Adrenal gland (tissue), 12 donors: Measurements from ENCODE around the gene HAT1. TPM values are rescaled to one million over a fixed set of nuclear protein-coding genes. Genes with fewer than 3 reads are reported as not detected.

Experiments
- DNase-seq, 7 donors: peaks; one replicate each; pipeline ENCODE4 v3.0.0-alpha.2; 2019 to 2020
- H3K27ac ChIP-seq, 5 donors: fragments of 200-600 bp; sonication (generic) in 4 of 5; 1 replicate in 3 of 5; 2 replicates in 2 of 5; pipeline versions ENCODE4 v1.5.1 to v1.8.0; 2016 to 2020; ENCODE audit warnings: mild to moderate bottlenecking in 1 of 5
- H3K27me3 ChIP-seq: fragments of 200-600 bp; 2 replicates; pipeline ENCODE4 v1.8.0; 2021
- H3K36me3 ChIP-seq, 2 donors: fragments of 200-600 bp; replicated peaks in 1 of 2; 1 replicate in 1 of 2; 2 replicates in 1 of 2; pipeline versions ENCODE4 v1.5.1 to v1.8.0; 2018 to 2022
- H3K4me1 ChIP-seq, 2 donors: fragments of 200-600 bp; replicated peaks in 1 of 2; 1 replicate in 1 of 2; 2 replicates in 1 of 2; pipeline versions ENCODE4 v1.5.1 to v1.8.0; 2018 to 2021
- H3K4me3 ChIP-seq, 4 donors: fragments of 200-600 bp; sonication (generic) in 3 of 4; one replicate each; pipeline ENCODE4 v1.5.1; 2016 to 2018
- H3K9me3 ChIP-seq, 3 donors: fragments of 200-600 bp; sonication (generic) in 1 of 3; replicated peaks in 1 of 3; 1 replicate in 2 of 3; 2 replicates in 1 of 3; pipeline versions ENCODE4 v1.5.1 to v1.8.0; 2016 to 2021
- POLR2A ChIP-seq, 2 donors: fragments of 450-650 bp; IDR thresholded peaks; one replicate each; pipeline ENCODE4 v1.6.1; 2017; ENCODE audit warnings: antibody characterized with exemption in 2 of 2, mild to moderate bottlenecking in 2 of 2, moderate library complexity in 1 of 2
- WGBS, 4 donors: extraction: QIAGEN DNeasy Blood & Tissue Kit in 2 of 4; methylation state at CpG; one replicate each; pipeline versions ENCODE4 v1.1.5 to v1.1.7; 2013 to 2017; 5-methylcytosine and 5-hydroxymethylcytosine counted together
- intact Hi-C, 2 donors: fragments of 100-400 bp; cut with DNase I; formaldehyde crosslinking; loops; one replicate each; pipeline versions ENCODE4 v1.14.1 to v1.15.0; 2022 to 2023
- polyA plus RNA-seq, 3 donors: library from polyadenylated mRNA; stranded (reverse); fragments of 200-250 nt in 2 of 3; fragments of 350-450 nt in 1 of 3; fragmentation: Illumina TruSeq in 1 of 3; extraction: RNeasy Lipid Tissue Mini Kit (QIAGEN cat#74804) in 1 of 3; gene quantifications; one replicate each; pipeline ENCODE4 v1.2.3, GENCODE V29; 2013 to 2014
- total RNA-seq, 9 donors: library from RNA; depleted of rRNA in 4 of 9; stranded (reverse); fragments of >200 nt in 4 of 9; fragments of 120-200 nt in 1 of 9; fragmentation: NEBNext Ultra II Directional in 1 of 9; extraction: Animal tissue kit (Norgen Biotek cat#: 25700) in 1 of 9; gene quantifications; one replicate each; pipeline versions ENCODE4 v1.1.0 to v1.2.4, GENCODE V29; 2013 to 2023
- TF ChIP-seq, protein P1 (sequence below), 6 experiments: fragments of 450-650 bp in 4 of 6; fragments of 200-600 bp in 2 of 6; sonication (generic) in 1 of 6; IDR thresholded peaks; 1 replicate in 5 of 6; 2 replicates in 1 of 6; pipeline versions ENCODE4 v1.5.1 to v1.8.0; 2016 to 2021; ENCODE audit warnings: antibody characterized with exemption in 6 of 6, mild to moderate bottlenecking in 2 of 6, moderate library complexity in 1 of 6
- donor health status: healthy with polysubstance abuse.
- donor health status: Bipolar disorder and iron deficiency.
- donor health status: DM: yes; HTN: yes; CAD: no.
- donor health status: DM: no; HTN: no; CAD: no.
- donor health status: DM: no; HTN: no; CAD: no.
- donor health status: DM: yes; HTN: yes; CAD: no.

Gene HAT1
- total and polyA plus RNA-seq, 12 donors, result 9.3 to 103 (median 35.2) TPM

DNA sequence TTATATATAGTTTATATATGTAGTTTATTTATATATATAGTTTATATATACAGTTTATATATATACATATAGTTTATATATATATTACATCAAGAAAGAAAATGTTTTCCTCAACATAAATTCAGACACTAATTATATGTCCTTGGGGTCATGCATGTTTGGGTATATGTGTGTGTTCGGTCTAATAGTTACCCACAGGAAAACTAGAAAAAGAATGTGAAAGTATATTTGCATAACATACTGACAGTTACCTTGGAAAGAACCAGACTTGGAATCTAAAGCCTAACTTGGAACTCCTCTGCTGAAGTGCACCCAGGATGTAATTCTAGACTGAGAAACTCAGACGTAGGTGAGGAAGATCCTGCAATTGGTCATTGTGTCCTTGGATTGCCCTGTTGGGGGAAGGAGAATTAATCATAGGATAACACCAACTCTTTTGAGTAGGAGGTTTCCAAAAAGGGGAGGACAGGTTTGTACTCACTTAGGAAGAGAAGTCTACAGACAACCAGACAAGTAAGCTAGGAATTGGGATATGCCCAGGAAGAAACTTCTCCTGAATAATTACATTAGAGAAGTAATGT, 19.3 kb upstream of the HAT1 start:
- TF ChIP-seq, protein P1, sequence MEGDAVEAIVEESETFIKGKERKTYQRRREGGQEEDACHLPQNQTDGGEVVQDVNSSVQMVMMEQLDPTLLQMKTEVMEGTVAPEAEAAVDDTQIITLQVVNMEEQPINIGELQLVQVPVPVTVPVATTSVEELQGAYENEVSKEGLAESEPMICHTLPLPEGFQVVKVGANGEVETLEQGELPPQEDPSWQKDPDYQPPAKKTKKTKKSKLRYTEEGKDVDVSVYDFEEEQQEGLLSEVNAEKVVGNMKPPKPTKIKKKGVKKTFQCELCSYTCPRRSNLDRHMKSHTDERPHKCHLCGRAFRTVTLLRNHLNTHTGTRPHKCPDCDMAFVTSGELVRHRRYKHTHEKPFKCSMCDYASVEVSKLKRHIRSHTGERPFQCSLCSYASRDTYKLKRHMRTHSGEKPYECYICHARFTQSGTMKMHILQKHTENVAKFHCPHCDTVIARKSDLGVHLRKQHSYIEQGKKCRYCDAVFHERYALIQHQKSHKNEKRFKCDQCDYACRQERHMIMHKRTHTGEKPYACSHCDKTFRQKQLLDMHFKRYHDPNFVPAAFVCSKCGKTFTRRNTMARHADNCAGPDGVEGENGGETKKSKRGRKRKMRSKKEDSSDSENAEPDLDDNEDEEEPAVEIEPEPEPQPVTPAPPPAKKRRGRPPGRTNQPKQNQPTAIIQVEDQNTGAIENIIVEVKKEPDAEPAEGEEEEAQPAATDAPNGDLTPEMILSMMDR (IDR thresholded peaks at IDR 0.05), result no peak
- TF ChIP-seq POLR2A (IDR thresholded peaks at IDR 0.05), result no peak

DNA sequence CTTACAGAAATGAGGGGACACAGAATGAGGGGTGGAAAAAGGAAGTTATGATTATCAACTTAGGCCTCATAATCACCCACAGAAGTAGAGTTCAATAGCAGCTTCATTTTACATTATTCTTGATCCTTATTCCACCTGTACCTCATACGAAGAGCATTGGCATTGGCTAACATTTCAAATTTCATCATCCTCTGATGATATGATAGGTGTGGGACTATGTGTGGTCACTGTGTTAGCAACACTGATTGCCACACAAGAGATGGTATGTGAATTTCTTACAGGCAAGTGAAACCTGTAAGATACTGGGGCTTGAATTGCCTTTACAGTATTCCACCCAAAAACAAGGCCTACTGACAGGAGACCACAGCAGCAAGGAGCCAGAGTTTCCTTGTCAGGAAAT, 14.0 kb upstream of the HAT1 start:
- TF ChIP-seq POLR2A (IDR thresholded peaks at IDR 0.05), result no peak
- TF ChIP-seq, protein P1 (IDR thresholded peaks at IDR 0.05), result no peak
- intact Hi-C loops, result no loop called here
- no peak overlapping the region for H3K4me3 ChIP-seq
- WGBS, 4 donors, result 80 to 100% (median 89%) methylated on average over 1 of the region's 1 CpG
- no peaks in the 10 kb centered on the region for H3K27me3 ChIP-seq
- no peak overlapping the region for H3K27ac ChIP-seq
- DNase-seq, result no peak
- H3K4me1 ChIP-seq, result no peaks in the 10 kb centered on the region
- H3K9me3 ChIP-seq, result no peaks in the 10 kb centered on the region
- no peaks in the 10 kb centered on the region for H3K36me3 ChIP-seq

More for the DNA sequence above, 19.3 kb upstream of the HAT1 start:
- intact Hi-C loops, result no loop called here
- Histone ChIP-seq H3K27me3 (no peaks in the 10 kb centered on the region), H3K36me3 (no peaks in the 10 kb centered on the region), H3K27ac (no peak overlapping the region), H3K4me1 (no peaks in the 10 kb centered on the region), H3K9me3 (no peaks in the 10 kb centered on the region), H3K4me3 (no peak overlapping the region)
- whole genome bisulfite sequencing, 4 donors, result 55 to 59% (median 57%) methylated on average over 2 of the region's 2 CpGs
- DNase-seq, result no peak

DNA sequence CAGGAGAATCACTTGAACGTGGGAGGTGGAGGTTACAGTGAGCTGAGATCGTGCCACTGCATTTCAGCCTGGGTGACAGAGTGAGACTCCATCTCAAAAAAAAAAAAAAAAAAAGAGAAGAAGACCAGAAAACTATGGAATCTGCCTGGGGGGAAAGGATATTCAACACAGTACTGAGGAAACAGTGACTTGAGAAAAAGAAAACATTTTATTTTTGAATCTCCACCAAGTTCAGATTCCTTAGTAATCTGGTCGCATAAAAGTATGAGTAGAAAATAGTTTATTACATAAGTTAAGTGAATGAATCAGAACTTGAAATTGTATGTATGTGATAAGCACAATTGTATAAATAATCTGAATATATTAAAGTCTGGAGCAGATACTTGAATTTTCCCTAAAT, 13.0 kb upstream of the HAT1 start:
- no peaks in the 10 kb centered on the region for H3K9me3 ChIP-seq
- no peak for TF ChIP-seq POLR2A (IDR thresholded peaks at IDR 0.05)
- TF ChIP-seq, protein P1 (IDR thresholded peaks at IDR 0.05), result no peak
- WGBS, 4 donors, result 79 to 92% (median 86%) methylated on average over 3 of the region's 3 CpGs
- H3K27me3 ChIP-seq, result no peaks in the 10 kb centered on the region
- no peaks in the 10 kb centered on the region for H3K4me1 ChIP-seq
- no peaks in the 10 kb centered on the region for H3K36me3 ChIP-seq
- intact Hi-C loops, result no loop called here
- DNase-seq, result no peak
- H3K4me3 ChIP-seq, result no peak overlapping the region
- H3K27ac ChIP-seq, result no peak overlapping the region

DNA sequence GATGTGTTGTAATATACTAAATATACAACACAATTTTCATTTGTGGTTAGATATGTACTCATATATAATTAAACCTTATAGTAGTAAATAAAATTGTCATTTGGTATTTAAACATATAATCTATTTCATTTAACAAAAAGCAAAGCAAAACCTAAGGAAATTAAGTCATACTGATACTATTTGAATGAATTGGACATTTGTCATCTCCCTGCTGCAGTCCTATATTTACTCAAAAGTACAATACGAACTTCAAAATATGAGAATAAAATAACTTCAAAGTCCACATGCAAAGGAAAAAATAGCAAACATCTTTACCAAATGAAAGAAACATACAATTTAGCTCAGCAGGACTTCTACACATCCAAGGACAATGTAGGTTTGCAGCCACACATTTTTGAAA, 11.8 kb upstream of the HAT1 start:
- DNase-seq, result no peak
- intact Hi-C loops, result no loop called here
- Histone ChIP-seq H3K9me3 (no peaks in the 10 kb centered on the region), H3K4me3 (no peak overlapping the region), H3K27ac (no peak overlapping the region), H3K36me3 (no peaks in the 10 kb centered on the region), H3K4me1 (no peaks in the 10 kb centered on the region), H3K27me3 (no peaks in the 10 kb centered on the region)
- no peak for TF ChIP-seq POLR2A (IDR thresholded peaks at IDR 0.05)
- TF ChIP-seq, protein P1 (IDR thresholded peaks at IDR 0.05), result no peak
- 45 to 67% (median 55%) methylated on average over 1 of the region's 1 CpG for WGBS, 4 donors
